CD4-positive, alpha-beta T cell (primary cell): ENCODE measurements around the gene STYXL1. TPM values are rescaled to one million over a fixed set of nuclear protein-coding genes. Genes with fewer than 3 reads are reported as not detected.
A peak's percentile ranks its signal among the peaks of the same experiment; 100 is the strongest.
"Not testable (repeated sequence)": the region's sequence is repeated elsewhere in the genome, so short reads cannot be mapped to it uniquely, and the experiment has no call there.

Source experiments
- ATAC-seq: fragments of 200-7000 bp; cut with Tn5 transposase; one replicate; pipeline ENCODE4 v1.10.0; 2022; ENCODE audit warnings: mild to moderate bottlenecking; ENCODE audit not compliant: poor library complexity
- CTCF ChIA-PET: fragments of 350-600 bp; sonication (Branson Sonifier 250); formaldehyde crosslinking; loops from one replicate; lab custom pipeline; 2021; ENCODE audit warnings: antibody characterized with exemption, inconsistent platforms; lab: Charles Lee
- POLR2A ChIA-PET: fragments of 350-600 bp; sonication (Branson Sonifier 250); formaldehyde crosslinking; loops from one replicate; lab custom pipeline; 2021; ENCODE audit warnings: antibody characterized with exemption, inconsistent platforms; lab: Charles Lee
- DNase-seq, 14 experiments: peaks; one replicate each; pipeline ENCODE4 v3.0.0-alpha.2; 2013 to 2020; ENCODE audit warnings: mixed read lengths in 2 of 14
- H3K27ac ChIP-seq, 2 donors: one replicate each; pipeline versions ENCODE4 v1.5.1 to v1.7.0; 2013; ENCODE audit warnings: low read length in 2 of 2, low read depth in 1 of 2, mild to moderate bottlenecking in 1 of 2
- H3K27me3 ChIP-seq, 2 experiments: 1 replicate in 1 of 2; 2 replicates in 1 of 2; pipeline versions ENCODE4 v1.6.1 to v1.7.0; 2013; ENCODE audit warnings: low read length in 2 of 2, control low read depth in 1 of 2, mild to moderate bottlenecking in 1 of 2, moderate library complexity in 1 of 2; ENCODE audit not compliant: insufficient read depth in 2 of 2, control insufficient read depth in 1 of 2
- H3K36me3 ChIP-seq: one replicate; pipeline ENCODE4 v1.6.1; 2013; ENCODE audit warnings: low read length, control low read depth; ENCODE audit not compliant: insufficient read depth
- H3K4me1 ChIP-seq: one replicate; pipeline ENCODE4 v1.6.1; 2013; ENCODE audit warnings: low read length, control low read depth; ENCODE audit not compliant: insufficient read depth
- H3K4me3 ChIP-seq: one replicate; pipeline ENCODE4 v1.5.1; 2013; ENCODE audit warnings: mild to moderate bottlenecking, low read length, moderate library complexity
- H3K9me3 ChIP-seq, 2 experiments: 1 replicate in 1 of 2; 2 replicates in 1 of 2; pipeline versions ENCODE4 v1.6.1 to v1.7.0; 2013; ENCODE audit warnings: low read length in 2 of 2, mild to moderate bottlenecking in 2 of 2, control low read depth in 1 of 2, moderate library complexity in 1 of 2; ENCODE audit not compliant: control insufficient read depth in 1 of 2, insufficient read depth in 1 of 2
- H3K27ac Mint-ChIP-seq: one replicate; pipeline ENCODE4 v1.8.0; 2020; ENCODE audit warnings: mixed read lengths
- H3K27me3 Mint-ChIP-seq: one replicate; pipeline ENCODE4 v1.8.0; 2021; ENCODE audit warnings: mixed read lengths
- H3K36me3 Mint-ChIP-seq: one replicate; pipeline ENCODE4 v1.8.0; 2021; ENCODE audit warnings: low read depth, mixed read lengths
- H3K4me1 Mint-ChIP-seq: one replicate; pipeline ENCODE4 v1.8.0; 2021; ENCODE audit warnings: low read depth, mixed read lengths
- H3K4me3 Mint-ChIP-seq: one replicate; pipeline ENCODE4 v1.8.0; 2020; ENCODE audit warnings: mild to moderate bottlenecking, mixed read lengths
- H3K9me3 Mint-ChIP-seq: one replicate; pipeline ENCODE4 v1.8.0; 2020; ENCODE audit warnings: mixed read lengths
- intact Hi-C, 2 experiments: fragments of 100-400 bp; cut with DNase I in 1 of 2; cut with micrococcal nuclease in 1 of 2; formaldehyde crosslinking; loops; one replicate each; pipeline versions ENCODE4 v1.15.1 to v1.9.0; 2023 to 2025; cut with DNase I, micrococcal nuclease
- polyA plus RNA-seq, 2 donors: library from polyadenylated mRNA; unstranded; fragments of 120-200 nt; gene quantifications; one replicate each; pipeline ENCODE4 v1.2.1, GENCODE V29; 2013
- total RNA-seq, 174 experiments: library from RNA in 2 of 174; stranded (reverse) in 2 of 174; gene quantifications; one replicate each; pipeline ENCODE4 v1.2.3 and lab custom pipeline; 2021 to 2026
- TF ChIP-seq, protein P1 (sequence below): fragments of 200-600 bp; IDR thresholded peaks from one replicate; pipeline ENCODE4 v1.8.0; 2022; ENCODE audit warnings: antibody characterized with exemption, mild to moderate bottlenecking

STYXL1 gene, protein sequence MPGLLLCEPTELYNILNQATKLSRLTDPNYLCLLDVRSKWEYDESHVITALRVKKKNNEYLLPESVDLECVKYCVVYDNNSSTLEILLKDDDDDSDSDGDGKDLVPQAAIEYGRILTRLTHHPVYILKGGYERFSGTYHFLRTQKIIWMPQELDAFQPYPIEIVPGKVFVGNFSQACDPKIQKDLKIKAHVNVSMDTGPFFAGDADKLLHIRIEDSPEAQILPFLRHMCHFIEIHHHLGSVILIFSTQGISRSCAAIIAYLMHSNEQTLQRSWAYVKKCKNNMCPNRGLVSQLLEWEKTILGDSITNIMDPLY
- total RNA-seq (1 to 10 TPM; 8.4 to 8.5 TPM), total RNA-seq (lab: John Stamatoyannopoulos, UW) (3.9 to 26.4 (median 13.8) reads per million in 172 experiments)
- 20.6 TPM for polyA plus RNA-seq (2013, experiment 1 of 2)
- polyA plus RNA-seq (2013, experiment 2 of 2) = 21.6 TPM

DNA sequence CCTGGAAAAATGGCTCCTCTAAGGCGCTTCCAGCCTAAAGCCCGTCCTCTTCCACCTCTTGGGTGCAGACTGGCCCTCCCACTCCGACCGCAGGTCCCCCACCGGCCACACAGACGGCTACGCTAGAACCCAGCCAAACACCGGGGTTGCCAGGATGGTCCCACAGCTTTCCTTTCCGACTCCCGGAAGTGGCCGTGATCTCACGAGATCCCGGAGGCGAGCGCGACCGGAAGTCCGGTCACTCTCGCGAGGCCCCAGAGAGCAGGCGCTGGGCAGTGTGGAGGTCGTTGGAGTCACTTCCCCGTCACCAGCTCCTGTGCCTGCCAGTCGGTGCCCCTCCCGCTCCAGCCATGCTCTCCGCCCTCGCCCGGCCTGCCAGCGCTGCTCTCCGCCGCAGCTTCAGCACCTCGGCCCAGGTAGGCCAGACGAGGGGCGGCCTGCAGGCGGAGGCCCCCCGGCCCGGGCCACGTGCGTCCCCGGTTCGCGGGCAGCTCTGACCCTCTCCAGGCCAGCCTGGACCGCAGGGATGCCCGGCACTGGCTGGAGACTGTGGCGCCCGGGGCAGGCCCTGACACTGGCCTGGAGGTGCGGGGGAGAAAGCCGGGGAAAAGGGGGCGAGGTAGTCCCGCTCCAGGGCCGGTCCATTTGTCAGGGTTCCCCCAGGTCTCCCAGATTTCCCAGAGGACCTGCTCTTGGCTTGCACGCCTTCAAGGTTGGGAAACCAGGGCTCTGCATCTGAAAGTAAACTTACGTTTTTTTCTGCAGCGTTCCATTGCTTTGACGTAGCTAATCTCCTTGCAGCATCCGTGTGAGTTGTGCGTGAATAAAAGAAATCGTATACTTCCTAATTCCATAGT is at the start of gene STYXL1, which contains the start of gene MDH2:
STYXL1 (minus strand) TSS at position 190 of the 857 bp plus-strand sequence. CDS start 17,477 bp downstream, outside the sequence.
MDH2 (plus strand) TSS at position 296 of the 857 bp plus-strand sequence; CDS start at position 351, 55 bp downstream.
- CTCF ChIA-PET = no interaction called here
- DNase-seq (peak; percentile 69 to 94 (median 78)), ATAC-seq (peak; percentile 76)
- no peaks in the 10 kb centered on the region for H3K9me3 Mint-ChIP-seq
- H3K4me1 Mint-ChIP-seq = peaks cover 65% of the 10 kb centered on the region
- H3K27ac Mint-ChIP-seq = peak within 1 kb of the TSS; percentile 96
- Histone ChIP-seq H3K4me1 (peaks cover 57% of the 10 kb centered on the region), H3K9me3 (no peaks in the 10 kb centered on the region), H3K4me3 (peak within 1 kb of the TSS; percentile 100), H3K27ac (peak within 1 kb of the TSS; percentile 65 to 96), H3K27me3 (no peaks in the 10 kb centered on the region), H3K36me3 (peaks cover 13% of the 10 kb centered on the region)
- POLR2A ChIA-PET = interaction anchor here (0.7 to 3.3 kb wide), 13 partner anchors 9 to 562 kb away, joined by 3 to 21 read pairs (median 4); partner anchors contain the start of genes POM121C, POR and RHBDD2
- peaks cover 42% of the 10 kb centered on the region for H3K36me3 Mint-ChIP-seq
- H3K27me3 Mint-ChIP-seq = no peaks in the 10 kb centered on the region
- TF ChIP-seq, protein P1, sequence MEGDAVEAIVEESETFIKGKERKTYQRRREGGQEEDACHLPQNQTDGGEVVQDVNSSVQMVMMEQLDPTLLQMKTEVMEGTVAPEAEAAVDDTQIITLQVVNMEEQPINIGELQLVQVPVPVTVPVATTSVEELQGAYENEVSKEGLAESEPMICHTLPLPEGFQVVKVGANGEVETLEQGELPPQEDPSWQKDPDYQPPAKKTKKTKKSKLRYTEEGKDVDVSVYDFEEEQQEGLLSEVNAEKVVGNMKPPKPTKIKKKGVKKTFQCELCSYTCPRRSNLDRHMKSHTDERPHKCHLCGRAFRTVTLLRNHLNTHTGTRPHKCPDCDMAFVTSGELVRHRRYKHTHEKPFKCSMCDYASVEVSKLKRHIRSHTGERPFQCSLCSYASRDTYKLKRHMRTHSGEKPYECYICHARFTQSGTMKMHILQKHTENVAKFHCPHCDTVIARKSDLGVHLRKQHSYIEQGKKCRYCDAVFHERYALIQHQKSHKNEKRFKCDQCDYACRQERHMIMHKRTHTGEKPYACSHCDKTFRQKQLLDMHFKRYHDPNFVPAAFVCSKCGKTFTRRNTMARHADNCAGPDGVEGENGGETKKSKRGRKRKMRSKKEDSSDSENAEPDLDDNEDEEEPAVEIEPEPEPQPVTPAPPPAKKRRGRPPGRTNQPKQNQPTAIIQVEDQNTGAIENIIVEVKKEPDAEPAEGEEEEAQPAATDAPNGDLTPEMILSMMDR = no peak
- intact Hi-C loops = loop anchor here in 1 of 2 experiments (2.0 kb wide), 2 partner anchors 53 to 117 kb away; partner anchors contain the start of gene TMEM120A
- peak within 1 kb of the TSS; percentile 93 for H3K4me3 Mint-ChIP-seq

DNA sequence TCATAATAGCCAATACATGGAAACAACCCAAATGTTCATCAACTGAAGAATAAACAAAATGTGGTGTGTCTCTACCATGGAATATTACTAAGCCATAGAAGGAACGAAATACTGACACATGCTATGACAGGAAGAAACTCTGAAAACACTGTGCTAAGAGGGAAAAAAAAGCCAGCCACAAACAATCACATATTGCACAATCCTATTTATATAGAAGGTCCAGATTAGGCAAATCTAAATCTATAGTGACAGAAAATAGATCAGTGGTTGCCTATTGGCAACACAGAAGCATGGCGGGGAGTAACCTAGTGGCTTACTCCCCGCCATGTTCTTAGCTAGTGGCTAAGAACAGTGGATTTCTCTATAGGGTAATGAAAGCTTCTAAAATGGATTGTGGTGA is 48.1 kb upstream of the STYXL1 start:
- Mint-ChIP-seq H3K4me3 (no peak overlapping the region), H3K27me3 (no peaks in the 10 kb centered on the region), H3K27ac (no peak overlapping the region), H3K9me3 (no peaks in the 10 kb centered on the region), H3K36me3 (no peaks in the 10 kb centered on the region), H3K4me1 (no peaks in the 10 kb centered on the region)
- DNase-seq (no peak), ATAC-seq (no peak)
- Histone ChIP-seq H3K27me3 (peaks cover 0 to 4% of the 10 kb centered on the region in 2 experiments), H3K9me3 (no peaks in the 10 kb centered on the region), H3K27ac (no peak overlapping the region), H3K36me3 (no peaks in the 10 kb centered on the region), H3K4me1 (no peaks in the 10 kb centered on the region), H3K4me3 (no peak overlapping the region)
- intact Hi-C loops = no loop called here
- CTCF ChIA-PET = no interaction called here
- POLR2A ChIA-PET = no interaction called here
- TF ChIP-seq, protein P1 = no peak

DNA sequence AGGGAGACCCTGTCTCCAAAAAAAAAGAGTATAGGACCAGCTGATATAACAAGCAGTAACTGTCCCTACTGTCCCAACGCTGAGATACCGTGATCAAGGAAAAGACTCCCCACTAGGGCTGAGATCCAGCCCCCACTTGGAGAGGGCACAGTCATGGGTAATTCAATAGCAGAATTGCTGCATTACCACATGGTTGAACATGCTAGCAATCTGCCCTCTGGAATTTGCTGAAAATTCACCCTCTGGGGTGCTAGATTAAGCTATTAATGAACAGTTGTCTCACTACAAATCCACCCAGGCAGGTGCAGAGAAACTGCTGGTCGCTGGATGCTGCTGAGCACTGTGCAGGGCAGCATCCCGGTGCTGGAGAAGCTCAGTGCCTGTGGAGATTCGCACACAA is 46.5 kb upstream of the STYXL1 start:
- H3K9me3 Mint-ChIP-seq, H3K9me3 ChIP-seq, CTCF ChIA-PET, H3K4me3 Mint-ChIP-seq, ATAC-seq, H3K27me3 ChIP-seq, H3K4me1 Mint-ChIP-seq, H3K36me3 Mint-ChIP-seq, intact Hi-C loops, H3K27ac Mint-ChIP-seq, H3K36me3 ChIP-seq, H3K27ac ChIP-seq, H3K27me3 Mint-ChIP-seq, H3K4me3 ChIP-seq, H3K4me1 ChIP-seq, DNase-seq, POLR2A ChIA-PET: not testable (repeated sequence)

DNA sequence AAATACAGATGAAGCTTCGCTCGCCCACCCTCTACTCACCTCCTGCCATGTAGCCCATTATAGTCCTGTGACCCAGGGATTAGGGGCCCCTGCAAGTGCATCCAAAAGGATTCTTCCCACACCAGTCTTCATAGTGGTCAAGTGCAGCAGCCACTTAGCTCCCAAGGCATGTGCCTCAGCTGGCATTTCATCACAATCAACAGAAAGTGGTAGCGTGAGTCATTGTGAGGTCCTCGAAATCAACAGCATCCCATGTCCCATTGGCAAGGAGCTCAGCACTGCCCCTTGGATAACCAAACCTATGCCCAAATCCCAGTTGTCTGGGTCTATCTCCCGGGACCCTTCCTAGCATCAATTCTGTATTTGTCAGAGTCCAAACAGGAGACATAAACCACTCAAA is 45.7 kb upstream of the STYXL1 start:
- H3K4me1 Mint-ChIP-seq, H3K27ac ChIP-seq, H3K27me3 Mint-ChIP-seq, H3K4me3 ChIP-seq, ATAC-seq, H3K4me1 ChIP-seq, H3K9me3 Mint-ChIP-seq, H3K27me3 ChIP-seq, H3K36me3 Mint-ChIP-seq, H3K4me3 Mint-ChIP-seq, H3K9me3 ChIP-seq, intact Hi-C loops, H3K27ac Mint-ChIP-seq, H3K36me3 ChIP-seq, CTCF ChIA-PET, DNase-seq, POLR2A ChIA-PET: not testable (repeated sequence)
